HepG2 (cell line): ENCODE results near the gene GEMIN2. TPM values are rescaled to one million over a fixed set of nuclear protein-coding genes. Genes with fewer than 3 reads are reported as not detected.

ENCODE experiments used
- ARID2 ChIP-seq: sonication (generic); formaldehyde crosslinking; IDR thresholded peaks from 2 replicates; pipeline ENCODE4 v1.8.1; 2022; ENCODE audit warnings: mild to moderate bottlenecking, missing genetic modification reagents, borderline replicate concordance
- ARID5B ChIP-seq: IDR thresholded peaks from 2 replicates; pipeline ENCODE4 v1.4.0; 2020; ENCODE audit warnings: mild to moderate bottlenecking, missing genetic modification reagents
- HCFC1 ChIP-seq: fragments of 150-350 bp; IDR thresholded peaks from 2 replicates; pipeline ENCODE4 v1.6.1; 2014; ENCODE audit warnings: low read depth, low read length
- HNRNPH1 ChIP-seq: fragments of 200-400 bp; formaldehyde crosslinking; optimal IDR thresholded peaks from 2 replicates; pipeline ENCODE3; 2017; ENCODE audit warnings: mild to moderate bottlenecking, low read depth, low read length
- HOMEZ ChIP-seq: IDR thresholded peaks from 2 replicates; pipeline ENCODE4 v1.6.1; 2016; ENCODE audit warnings: low read depth
- IRF1 ChIP-seq: sonication (generic); formaldehyde crosslinking; IDR thresholded peaks from 2 replicates; pipeline ENCODE4 v1.4.0; 2020; ENCODE audit warnings: low read depth, mild to moderate bottlenecking, missing genetic modification reagents
- JUN ChIP-seq: sonication (generic); formaldehyde crosslinking; IDR thresholded peaks from 2 replicates; pipeline ENCODE4 v1.4.0; 2020; ENCODE audit warnings: mild to moderate bottlenecking, missing genetic modification reagents
- JUNB ChIP-seq: sonication (generic); formaldehyde crosslinking; IDR thresholded peaks from 2 replicates; pipeline ENCODE4 v1.8.0; 2022; ENCODE audit warnings: missing genetic modification reagents, mild to moderate bottlenecking, borderline replicate concordance
- NR2F6 ChIP-seq, 2 experiments: IDR thresholded peaks; 2 replicates each; pipeline ENCODE4 v1.6.1; 2016; ENCODE audit warnings: antibody characterized with exemption in 1 of 2, mild to moderate bottlenecking in 1 of 2
- RBM22 ChIP-seq: fragments of 200-400 bp; formaldehyde crosslinking; optimal IDR thresholded peaks from 2 replicates; pipeline ENCODE3; 2017; ENCODE audit warnings: mild to moderate bottlenecking, low read length, moderate library complexity
- RCOR2 ChIP-seq: IDR thresholded peaks from 2 replicates; pipeline ENCODE4 v1.6.1; 2016; ENCODE audit warnings: missing biosample characterization, missing genetic modification reagents
- SOX5 ChIP-seq: IDR thresholded peaks from 2 replicates; pipeline ENCODE4 v1.6.1; 2016; ENCODE audit warnings: borderline replicate concordance
- ZBTB8A ChIP-seq: sonication (generic); formaldehyde crosslinking; IDR thresholded peaks from 2 replicates; pipeline ENCODE4 v1.4.0; 2020; ENCODE audit warnings: mild to moderate bottlenecking, low read depth, missing genetic modification reagents, borderline replicate concordance
- ZFP1 ChIP-seq: IDR thresholded peaks from 2 replicates; pipeline ENCODE4 v1.6.1; 2016
- ZFP41 ChIP-seq: sonication (generic); formaldehyde crosslinking; IDR thresholded peaks from 2 replicates; pipeline ENCODE4 v1.4.0; 2020; ENCODE audit warnings: mild to moderate bottlenecking, missing genetic modification reagents, borderline replicate concordance
- ZNF234 ChIP-seq: sonication (generic); formaldehyde crosslinking; conservative IDR thresholded peaks from 2 replicates; pipeline ENCODE4 v1.5.1; 2020; ENCODE audit warnings: mild to moderate bottlenecking, missing genetic modification reagents
- ZNF333 ChIP-seq: sonication (generic); formaldehyde crosslinking; IDR thresholded peaks from 2 replicates; pipeline ENCODE4 v1.4.0; 2020; ENCODE audit warnings: mild to moderate bottlenecking, missing genetic modification reagents, borderline replicate concordance
- polyA plus RNA-seq, 8 experiments: library from polyadenylated mRNA; depleted of rRNA in 3 of 8; stranded (reverse) in 7 of 8; unstranded in 1 of 8; fragments of >200 nt; fragmentation: Illumina TruSeq in 4 of 8; extraction: Trizol in 4 of 8; gene quantifications; 2 replicates each; pipeline versions ENCODE4 v1.2.1 to v1.2.3, GENCODE V29; 2011 to 2016; ENCODE audit warnings: low read depth in 4 of 8, missing spikeins in 1 of 8, mixed read lengths in 1 of 8; ENCODE audit not compliant: insufficient read depth in 1 of 8
- total RNA-seq, 5 experiments: library from RNA; depleted of rRNA; stranded (reverse); fragments of >200 nt; fragmentation: Illumina TruSeq; extraction: Trizol; gene quantifications; 2 replicates each; pipeline ENCODE4 v1.2.3, GENCODE V29; 2016; ENCODE audit warnings: low read depth in 1 of 5
- TF ChIP-seq, protein P1 (sequence below): sonication (generic); formaldehyde crosslinking; IDR thresholded peaks from 2 replicates; pipeline ENCODE4 v1.5.0; 2020; ENCODE audit warnings: mild to moderate bottlenecking, missing genetic modification reagents, borderline replicate concordance
- TF ChIP-seq, protein P2 (sequence below): sonication (generic); formaldehyde crosslinking; IDR thresholded peaks from 2 replicates; pipeline ENCODE4 v1.4.0; 2020; ENCODE audit warnings: missing genetic modification reagents

GEMIN2 gene
- total and polyA plus RNA-seq, 2 of the 13 experiments (the other 11 are each of a cell fraction or from before 2014, with no cell fraction given): 54.8 to 110 TPM

- no peak for TF ChIP-seq IRF1 (CRISPR knock-in tag)
- TF ChIP-seq ARID2 (CRISPR knock-in tag): no peak
- TF ChIP-seq JUN (CRISPR knock-in tag): no peak
- TF ChIP-seq RBM22: peak; percentile 89
- TF ChIP-seq ARID5B: peak; percentile 83
- no peak for TF ChIP-seq ZFP41 (CRISPR knock-in tag)
- TF ChIP-seq ZBTB8A (CRISPR knock-in tag): no peak
- TF ChIP-seq, protein P1, sequence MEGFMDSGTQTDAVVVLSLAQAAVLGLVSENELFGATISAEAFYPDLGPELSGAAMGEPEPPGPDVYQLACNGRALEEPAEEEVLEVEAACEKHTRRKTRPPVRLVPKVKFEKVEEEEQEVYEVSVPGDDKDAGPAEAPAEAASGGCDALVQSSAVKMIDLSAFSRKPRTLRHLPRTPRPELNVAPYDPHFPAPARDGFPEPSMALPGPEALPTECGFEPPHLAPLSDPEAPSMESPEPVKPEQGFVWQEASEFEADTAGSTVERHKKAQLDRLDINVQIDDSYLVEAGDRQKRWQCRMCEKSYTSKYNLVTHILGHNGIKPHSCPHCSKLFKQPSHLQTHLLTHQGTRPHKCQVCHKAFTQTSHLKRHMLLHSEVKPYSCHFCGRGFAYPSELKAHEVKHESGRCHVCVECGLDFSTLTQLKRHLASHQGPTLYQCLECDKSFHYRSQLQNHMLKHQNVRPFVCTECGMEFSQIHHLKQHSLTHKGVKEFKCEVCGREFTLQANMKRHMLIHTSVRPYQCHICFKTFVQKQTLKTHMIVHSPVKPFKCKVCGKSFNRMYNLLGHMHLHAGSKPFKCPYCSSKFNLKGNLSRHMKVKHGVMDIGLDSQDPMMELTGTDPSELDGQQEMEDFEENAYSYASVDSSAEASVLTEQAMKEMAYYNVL: no peak; the same call in 1 of the 2 replicates
- TF ChIP-seq NR2F6 (IDR thresholded peaks at IDR 0.05): no peak; the same call in 1 of the 2 replicates
- no peak for TF ChIP-seq NR2F6 (CRISPR knock-in tag; IDR thresholded peaks at IDR 0.05)
- 0 out of 2 replicates have a peak, but pooled peaks have one; percentile 23 for TF ChIP-seq ZFP1 (CRISPR knock-in tag)
- no peak for TF ChIP-seq HNRNPH1
- TF ChIP-seq JUNB: no peak
- TF ChIP-seq HCFC1: no peak
- TF ChIP-seq ZNF234 (CRISPR knock-in tag): no peak
- peak; percentile 56; the same call in 1 of the 2 replicates for TF ChIP-seq RCOR2 (CRISPR knock-in tag)
- TF ChIP-seq, protein P2, sequence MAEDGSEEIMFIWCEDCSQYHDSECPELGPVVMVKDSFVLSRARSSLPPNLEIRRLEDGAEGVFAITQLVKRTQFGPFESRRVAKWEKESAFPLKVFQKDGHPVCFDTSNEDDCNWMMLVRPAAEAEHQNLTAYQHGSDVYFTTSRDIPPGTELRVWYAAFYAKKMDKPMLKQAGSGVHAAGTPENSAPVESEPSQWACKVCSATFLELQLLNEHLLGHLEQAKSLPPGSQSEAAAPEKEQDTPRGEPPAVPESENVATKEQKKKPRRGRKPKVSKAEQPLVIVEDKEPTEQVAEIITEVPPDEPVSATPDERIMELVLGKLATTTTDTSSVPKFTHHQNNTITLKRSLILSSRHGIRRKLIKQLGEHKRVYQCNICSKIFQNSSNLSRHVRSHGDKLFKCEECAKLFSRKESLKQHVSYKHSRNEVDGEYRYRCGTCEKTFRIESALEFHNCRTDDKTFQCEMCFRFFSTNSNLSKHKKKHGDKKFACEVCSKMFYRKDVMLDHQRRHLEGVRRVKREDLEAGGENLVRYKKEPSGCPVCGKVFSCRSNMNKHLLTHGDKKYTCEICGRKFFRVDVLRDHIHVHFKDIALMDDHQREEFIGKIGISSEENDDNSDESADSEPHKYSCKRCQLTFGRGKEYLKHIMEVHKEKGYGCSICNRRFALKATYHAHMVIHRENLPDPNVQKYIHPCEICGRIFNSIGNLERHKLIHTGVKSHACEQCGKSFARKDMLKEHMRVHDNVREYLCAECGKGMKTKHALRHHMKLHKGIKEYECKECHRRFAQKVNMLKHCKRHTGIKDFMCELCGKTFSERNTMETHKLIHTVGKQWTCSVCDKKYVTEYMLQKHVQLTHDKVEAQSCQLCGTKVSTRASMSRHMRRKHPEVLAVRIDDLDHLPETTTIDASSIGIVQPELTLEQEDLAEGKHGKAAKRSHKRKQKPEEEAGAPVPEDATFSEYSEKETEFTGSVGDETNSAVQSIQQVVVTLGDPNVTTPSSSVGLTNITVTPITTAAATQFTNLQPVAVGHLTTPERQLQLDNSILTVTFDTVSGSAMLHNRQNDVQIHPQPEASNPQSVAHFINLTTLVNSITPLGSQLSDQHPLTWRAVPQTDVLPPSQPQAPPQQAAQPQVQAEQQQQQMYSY (CRISPR knock-in tag): peak; percentile 95
- peak; percentile 99 for TF ChIP-seq HOMEZ (CRISPR knock-in tag)
- TF ChIP-seq SOX5 (CRISPR knock-in tag): peak; percentile 91
- TF ChIP-seq ZNF333 (CRISPR knock-in tag): no peak
Observed at GRCh38 chr14:39097159-39097558, 17.0 kb upstream of the GEMIN2 start (continued).
